GM19438 (cell line): ENCODE data around the gene MIEN1.
"Not testable (repeated sequence)": the region's sequence is repeated elsewhere in the genome, so short reads cannot be mapped to it uniquely, and the experiment has no call there.

ENCODE experiments used
- ATAC-seq: cut with Tn5 transposase; IDR thresholded peaks from one replicate; pipeline ENCODE4 v1.9.1; 2021; ENCODE audit warnings: low read depth; ENCODE audit not compliant: unreplicated experiment

The MIEN1 gene

DNA sequence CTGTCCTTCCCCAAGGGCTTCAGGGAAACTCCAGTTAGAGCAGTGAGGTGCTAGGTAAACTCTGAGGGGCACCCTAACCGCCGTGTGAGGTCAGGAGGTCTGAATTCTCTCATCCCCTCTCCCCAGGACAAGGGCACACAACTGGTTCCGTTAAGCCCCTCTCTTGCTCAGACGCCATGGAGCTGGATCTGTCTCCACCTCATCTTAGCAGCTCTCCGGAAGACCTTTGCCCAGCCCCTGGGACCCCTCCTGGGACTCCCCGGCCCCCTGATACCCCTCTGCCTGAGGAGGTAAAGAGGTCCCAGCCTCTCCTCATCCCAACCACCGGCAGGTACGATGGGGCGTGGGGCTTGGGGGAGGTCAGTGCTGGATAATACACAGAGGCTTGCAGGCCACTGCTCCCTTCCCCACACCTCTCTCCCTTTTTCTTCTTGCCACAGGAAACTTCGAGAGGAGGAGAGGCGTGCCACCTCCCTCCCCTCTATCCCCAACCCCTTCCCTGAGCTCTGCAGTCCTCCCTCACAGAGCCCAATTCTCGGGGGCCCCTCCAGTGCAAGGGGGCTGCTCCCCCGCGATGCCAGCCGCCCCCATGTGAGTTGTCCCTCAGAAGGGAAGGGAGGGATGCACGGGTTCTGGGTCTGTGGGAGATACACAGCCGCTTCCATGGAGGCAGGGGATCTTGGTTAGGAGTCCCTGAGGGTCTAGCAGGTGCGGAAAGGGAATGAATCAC lies 12.0 kb upstream of the MIEN1 start:
- no peak for ATAC-seq

DNA sequence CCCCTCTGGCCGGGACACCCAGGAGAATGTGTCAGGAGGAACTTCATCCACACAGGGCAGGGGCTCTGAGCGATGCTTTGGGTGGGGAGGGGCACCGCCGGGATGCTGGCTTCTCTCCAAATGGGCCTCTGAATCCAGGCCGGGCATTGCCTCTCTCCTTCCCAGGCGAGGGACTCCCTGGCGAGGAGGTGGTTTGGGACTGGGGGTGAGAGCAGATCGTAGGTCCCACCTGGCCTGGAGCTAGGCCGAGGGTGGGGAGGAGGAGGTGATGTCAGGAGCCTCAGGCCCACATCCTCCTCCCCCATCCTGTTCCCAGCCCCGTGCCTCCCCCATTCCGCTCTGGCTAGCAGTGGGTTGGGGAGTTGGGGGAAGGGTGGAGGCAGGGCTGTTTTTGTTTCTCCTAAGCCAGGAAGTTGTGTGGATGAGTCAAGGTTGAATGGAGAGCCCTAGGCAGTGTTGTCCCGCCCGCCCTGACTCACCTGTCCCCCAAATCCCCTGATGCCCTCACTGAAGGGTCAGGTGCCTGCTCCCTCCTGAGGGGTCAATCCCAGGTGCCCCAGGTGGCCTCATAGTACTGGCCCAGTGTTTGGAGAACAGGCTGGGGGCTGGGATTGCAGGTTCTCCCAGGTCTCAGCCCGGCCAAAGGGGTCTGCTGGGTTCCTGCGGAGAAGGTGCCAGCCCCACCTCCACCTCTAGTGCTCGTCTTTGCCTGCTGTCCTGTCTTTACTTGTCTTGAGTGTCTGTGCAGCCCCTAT lies 10.2 kb upstream of the MIEN1 start:
- ATAC-seq, result no peak

DNA sequence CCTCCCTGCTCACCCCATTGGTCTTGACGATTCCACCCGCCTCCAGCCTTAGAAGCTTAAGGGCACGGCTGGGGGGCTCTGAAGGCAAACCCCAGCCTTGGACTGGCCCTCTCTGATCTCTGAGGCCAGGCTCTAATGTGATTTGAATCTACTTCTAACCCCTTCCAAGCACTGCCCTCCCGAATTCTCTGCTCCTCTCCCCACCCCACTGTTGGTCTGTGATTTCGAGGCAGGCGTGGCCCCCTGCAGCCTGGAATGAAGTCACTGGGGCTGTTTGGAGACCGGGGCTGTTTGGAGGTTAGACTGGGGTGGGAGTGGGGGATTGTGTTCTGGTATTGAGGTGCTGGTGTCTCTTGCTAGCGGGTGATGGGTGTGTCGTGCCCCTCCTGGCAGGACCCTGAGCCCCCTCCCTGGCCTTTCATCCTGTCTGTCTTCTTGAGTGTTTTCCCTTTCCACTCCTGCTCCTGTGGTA lies 9.6 kb upstream of the MIEN1 start:
- ATAC-seq, result no peak

DNA sequence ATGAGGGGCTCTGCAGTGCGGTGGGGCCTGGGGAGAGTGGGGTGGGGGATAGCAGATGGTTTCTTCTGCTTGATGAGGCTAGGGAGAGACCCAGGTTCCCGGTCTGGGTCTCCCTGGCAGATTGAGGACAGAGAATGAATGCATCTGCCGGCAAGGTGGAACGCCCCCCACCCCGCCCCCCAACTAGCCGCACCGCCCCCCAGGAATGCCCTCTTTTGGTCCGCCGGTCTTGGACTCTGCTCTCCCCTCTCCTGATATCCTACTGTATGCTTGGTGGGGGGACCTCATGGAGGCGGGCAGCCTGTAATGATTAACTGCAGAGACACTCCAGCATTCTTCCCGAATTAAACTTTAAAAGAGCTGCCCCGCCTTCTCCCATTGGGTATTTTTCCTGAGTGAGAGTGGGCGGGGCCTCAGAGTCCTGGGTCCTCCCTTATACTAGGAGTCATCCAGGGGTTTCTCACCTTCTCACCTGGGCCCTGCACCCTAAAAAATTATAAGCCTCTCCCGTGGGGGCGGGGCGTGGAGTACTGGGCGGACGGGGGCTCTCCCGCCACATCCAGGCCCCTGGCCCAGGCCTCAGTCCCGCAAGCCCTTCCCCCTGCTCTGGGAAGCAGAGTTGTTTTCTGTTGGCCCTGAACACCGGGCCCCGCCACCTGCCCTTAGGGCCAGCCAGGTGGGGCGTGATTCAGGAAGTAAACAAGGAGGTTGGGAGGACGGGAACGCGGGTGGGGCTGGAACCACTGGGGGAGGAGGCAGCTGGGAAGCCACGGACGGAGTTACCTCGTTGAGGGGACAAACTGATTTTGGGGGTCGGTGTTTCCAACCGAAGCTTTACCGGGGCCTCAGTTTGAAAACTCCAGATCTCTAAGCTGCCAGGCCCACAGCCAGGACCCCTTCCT lies 8.9 kb upstream of the MIEN1 start:
- ATAC-seq, result no peak

DNA sequence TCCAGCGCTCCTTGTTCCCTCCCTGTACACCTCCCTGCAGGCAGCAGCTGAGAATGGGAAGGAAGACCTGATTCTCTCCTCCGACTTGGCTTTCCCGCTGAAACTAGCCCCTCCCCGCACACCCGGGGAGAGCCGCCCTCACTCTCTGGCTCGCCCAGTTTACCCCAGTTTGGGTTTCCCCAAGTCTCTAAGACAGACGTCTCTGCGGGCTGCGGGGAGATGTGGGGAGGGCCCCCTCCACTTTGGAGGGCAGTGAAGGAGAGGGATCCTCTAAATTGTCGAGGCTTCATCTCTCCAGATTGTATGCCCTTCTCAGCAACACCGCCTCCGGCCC lies 8.2 kb upstream of the MIEN1 start:
- ATAC-seq, result no peak

DNA sequence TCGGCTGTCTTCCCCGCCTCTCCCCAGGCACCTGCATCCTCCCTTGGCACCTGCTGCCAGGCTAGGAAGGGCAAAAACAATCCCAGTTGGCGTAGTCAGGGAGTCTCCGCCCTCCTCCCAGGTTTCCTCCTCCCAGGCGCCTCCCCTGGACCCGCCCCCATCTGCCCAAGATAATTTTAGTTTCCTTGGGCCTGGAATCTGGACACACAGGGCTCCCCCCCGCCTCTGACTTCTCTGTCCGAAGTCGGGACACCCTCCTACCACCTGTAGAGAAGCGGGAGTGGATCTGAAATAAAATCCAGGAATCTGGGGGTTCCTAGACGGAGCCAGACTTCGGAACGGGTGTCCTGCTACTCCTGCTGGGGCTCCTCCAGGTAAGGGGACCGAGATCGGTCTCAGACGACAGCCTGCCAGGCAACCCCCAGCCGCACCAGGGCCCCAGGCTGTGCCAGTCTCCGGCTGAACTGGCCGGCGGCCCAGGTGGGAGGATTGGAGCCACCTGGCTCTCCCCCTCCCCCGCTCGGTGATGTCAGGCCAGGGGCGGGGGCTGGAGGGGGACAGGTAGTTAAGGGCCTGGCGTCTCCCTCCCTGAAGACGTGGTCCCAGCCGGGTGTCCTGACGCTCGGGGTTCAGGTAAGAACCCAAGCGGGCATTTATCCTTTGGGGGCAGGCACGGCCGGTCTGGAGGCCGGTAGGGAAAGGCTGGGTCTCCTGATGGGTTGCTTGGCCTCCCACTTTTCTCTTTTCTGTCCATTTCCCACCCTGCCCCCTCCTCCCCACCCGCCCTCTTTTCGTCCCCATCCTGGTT lies 7.6 kb upstream of the MIEN1 start, which contains the start of gene GRB7:
Gene GRB7 (plus strand): TSS at position 179 of the 808 bp plus-strand sequence. CDS start 4,364 bp downstream, outside the sequence.
- no peak for ATAC-seq

DNA sequence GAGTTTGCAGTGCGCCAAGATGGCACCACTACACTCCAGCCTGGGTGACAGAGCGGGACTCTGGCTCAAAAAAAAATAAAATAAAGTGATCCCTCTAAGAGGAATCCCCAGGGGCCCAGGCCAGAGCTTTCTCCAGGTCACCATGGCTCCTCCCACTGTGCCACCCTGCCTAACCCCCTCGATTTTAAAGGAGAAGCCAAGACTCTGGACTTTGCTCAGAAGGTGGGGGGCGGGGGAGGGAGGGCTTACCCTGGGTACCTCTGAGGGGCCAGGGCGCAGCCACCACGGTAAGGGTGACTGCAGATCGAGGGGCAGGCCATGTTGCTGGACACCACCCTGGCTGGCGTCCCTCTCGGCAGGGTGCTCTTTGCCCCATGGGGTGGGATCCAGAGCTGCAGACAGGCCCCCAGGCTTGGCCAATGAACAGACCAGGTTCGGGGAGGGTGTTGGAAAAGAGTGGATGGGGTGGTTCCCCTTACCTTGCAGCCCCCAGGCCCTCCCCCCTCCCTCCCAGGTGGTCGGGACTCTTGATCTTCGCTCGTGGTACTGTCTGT lies 7.0 kb upstream of the MIEN1 start:
- ATAC-seq, result no peak

DNA sequence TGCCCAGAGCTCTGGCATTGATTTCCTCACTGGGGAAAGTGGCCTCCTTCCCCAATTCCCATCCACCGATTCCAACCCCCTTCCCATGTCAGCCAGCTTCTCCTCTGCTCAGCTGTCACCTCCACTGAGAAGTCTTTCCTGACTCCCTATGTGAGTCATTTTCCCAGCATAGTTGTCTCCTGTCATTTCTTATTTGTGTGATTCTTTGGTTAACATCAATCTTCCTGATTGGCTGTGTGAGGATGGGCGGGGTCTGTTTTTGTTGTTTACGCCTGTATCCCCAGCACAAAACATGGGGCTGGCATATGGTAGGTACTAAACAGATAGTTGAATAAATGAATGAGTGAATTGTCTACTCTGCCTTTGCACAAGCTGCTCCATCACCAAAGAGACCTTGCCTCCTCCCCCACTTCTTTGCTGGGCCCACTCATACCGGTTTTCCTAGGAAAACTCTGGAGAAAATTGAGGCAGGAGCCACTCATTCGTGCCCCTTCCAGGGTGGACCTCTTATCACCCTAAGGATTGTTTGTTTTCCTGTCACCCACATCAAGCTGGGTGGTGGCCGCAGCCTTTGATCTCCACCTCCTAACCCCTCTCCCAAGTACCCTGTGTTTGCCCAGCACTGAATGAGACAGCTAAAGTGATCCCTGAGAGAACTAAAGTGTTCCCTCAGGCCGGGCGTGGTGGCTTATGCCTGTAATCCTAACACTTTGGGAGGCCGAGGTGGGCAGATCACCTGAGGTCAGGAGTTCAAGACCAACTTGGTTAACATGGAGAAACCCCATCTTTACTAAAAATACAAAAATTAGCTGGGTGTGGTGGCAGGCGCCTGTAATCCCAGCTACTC lies 6.2 kb upstream of the MIEN1 start:
- no peak for ATAC-seq

DNA sequence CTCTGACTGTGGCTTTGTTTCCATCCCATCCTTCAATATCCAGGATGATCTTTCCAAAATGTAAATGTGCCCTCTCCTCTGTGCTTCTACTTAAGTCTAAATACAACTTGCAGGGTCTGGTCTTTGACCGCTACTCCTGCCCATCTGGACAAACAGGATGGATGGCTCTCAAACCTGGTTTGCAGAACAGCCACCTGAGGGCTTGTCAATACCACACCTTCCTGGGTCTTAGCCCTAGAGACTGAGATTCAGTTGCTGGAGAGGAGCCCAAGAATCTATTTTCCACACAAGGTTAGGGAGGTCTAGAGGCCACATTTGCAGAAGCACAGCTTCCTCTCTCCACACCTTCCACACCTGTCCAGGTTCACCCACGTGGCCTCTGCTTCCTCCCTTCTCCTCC lies 5.5 kb upstream of the MIEN1 start:
- no peak for ATAC-seq

DNA sequence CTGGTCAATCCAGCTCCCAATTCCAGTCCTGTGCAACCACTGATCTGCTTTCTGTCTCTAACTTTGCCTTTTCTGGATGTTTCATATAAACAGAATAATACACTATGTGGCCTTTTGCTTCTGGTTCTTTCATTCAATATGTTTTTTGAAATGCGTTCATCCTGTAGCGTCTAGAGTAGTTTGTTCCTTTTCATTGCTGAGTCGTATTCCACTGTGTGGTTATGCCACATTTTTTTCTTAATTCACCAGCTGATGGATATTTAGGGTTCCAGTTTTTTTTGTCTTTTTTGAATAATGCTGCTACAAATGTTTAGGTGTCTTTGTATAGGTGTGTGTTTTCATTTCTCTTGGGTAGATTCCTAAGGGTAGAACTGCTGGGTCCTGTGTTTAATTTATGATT lies 2.3 kb upstream of the MIEN1 start:
- ATAC-seq, result no peak

DNA sequence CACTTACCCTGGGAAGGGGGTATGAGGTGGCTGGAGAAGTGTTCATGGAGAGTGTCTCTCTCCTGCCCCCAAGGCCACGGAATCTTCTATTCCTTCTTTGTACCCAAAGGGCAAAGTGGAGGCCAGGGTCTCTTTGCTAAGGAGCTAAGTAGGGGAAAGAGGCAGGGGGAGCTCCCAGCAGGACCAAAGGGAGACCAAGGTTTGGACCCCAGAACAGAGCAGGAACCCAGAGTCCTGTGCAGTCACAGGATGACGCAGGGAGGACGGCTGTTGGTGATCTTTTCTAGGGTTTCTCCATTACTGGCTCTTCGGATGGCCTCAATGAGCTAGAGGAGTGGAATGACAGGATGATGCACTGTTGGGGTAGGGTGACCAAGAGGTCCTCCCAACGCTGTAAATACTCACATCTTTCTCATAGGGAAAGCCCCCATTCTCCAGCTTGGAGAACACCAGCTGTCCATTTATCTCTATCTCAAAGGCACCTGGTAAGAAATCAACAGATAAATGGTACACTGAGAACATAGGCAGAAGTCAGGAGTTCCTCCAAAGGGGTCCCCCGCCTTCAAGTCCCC lies 966 bp downstream of the MIEN1 start:
- no peak for ATAC-seq

DNA sequence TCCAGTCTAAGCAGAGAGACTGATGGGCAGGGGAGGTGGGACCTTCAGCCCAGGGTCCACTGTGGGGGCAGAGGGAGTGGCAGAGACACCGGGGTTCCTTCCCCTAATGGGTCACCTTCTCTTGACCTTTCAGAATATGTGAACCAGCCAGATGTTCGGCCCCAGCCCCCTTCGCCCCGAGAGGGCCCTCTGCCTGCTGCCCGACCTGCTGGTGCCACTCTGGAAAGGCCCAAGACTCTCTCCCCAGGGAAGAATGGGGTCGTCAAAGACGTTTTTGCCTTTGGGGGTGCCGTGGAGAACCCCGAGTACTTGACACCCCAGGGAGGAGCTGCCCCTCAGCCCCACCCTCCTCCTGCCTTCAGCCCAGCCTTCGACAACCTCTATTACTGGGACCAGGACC lies 2.8 kb downstream of the MIEN1 start:
- no peak for ATAC-seq

DNA sequence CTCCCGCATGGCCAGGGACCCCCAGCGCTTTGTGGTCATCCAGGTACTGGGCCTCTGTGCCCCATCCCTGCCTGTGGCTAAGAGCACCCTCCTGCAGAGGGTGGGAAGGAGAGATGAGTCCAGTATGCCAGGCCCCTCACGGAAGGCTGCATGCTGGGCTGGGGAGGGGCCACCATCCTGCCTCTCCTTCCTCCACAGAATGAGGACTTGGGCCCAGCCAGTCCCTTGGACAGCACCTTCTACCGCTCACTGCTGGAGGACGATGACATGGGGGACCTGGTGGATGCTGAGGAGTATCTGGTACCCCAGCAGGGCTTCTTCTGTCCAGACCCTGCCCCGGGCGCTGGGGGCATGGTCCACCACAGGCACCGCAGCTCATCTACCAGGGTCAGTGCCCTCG lies 3.7 kb downstream of the MIEN1 start:
- ATAC-seq, result no peak

DNA sequence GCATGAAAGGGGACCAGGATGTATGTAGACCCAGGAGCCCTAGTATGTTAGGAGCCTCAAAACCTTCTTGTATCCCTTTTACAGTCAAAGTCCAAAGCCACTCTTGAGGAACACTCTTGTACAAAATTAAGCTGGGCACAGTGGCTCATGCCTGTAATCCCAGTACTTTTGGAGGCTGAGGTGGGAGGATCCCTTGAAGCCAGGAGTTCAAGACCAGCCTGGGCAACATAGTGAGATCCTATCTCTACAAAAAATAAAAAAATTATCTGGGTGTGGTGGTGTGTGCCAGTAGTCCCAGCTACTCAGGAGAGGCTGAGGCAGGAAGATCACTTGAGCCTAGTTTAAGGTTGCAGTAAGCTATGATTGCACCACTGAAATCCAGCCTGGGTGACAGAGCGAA lies 4.4 kb downstream of the MIEN1 start:
- ATAC-seq, result not testable (repeated sequence)

DNA sequence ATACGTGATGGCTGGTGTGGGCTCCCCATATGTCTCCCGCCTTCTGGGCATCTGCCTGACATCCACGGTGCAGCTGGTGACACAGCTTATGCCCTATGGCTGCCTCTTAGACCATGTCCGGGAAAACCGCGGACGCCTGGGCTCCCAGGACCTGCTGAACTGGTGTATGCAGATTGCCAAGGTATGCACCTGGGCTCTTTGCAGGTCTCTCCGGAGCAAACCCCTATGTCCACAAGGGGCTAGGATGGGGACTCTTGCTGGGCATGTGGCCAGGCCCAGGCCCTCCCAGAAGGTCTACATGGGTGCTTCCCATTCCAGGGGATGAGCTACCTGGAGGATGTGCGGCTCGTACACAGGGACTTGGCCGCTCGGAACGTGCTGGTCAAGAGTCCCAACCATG lies 5.6 kb downstream of the MIEN1 start:
- no peak for ATAC-seq

DNA sequence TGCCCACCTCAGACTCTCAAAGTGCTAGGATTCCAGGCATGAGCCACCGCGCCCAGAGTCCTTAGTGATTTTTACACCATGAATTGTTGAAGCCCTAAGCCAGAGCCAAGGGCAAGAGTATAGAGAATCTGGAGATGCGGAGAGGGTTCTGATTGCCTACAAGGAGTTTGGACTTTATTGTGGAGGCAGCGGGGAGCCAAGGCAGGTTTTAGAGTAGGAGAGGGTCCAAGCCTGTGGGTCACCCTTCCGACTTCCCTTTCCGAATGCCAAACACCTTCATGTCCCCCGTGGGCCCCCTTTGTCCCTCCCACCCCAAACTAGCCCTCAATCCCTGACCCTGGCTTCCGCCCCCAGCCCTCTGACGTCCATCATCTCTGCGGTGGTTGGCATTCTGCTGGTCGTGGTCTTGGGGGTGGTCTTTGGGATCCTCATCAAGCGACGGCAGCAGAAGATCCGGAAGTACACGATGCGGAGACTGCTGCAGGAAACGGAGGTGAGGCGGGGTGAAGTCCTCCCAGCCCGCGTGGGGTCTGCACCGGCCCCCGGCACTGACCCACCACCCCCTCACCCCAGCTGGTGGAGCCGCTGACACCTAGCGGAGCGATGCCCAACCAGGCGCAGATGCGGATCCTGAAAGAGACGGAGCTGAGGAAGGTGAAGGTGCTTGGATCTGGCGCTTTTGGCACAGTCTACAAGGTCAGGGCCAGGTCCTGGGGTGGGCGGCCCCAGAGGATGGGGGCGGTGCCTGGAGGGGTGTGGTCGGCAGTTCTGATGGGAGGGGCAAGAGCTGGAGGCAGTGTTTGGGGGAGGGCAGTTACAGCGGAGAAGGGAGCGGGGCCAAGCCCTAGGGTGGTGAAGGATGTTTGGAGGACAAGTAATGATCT lies 7.1 kb downstream of the MIEN1 start:
- no peak for ATAC-seq

DNA sequence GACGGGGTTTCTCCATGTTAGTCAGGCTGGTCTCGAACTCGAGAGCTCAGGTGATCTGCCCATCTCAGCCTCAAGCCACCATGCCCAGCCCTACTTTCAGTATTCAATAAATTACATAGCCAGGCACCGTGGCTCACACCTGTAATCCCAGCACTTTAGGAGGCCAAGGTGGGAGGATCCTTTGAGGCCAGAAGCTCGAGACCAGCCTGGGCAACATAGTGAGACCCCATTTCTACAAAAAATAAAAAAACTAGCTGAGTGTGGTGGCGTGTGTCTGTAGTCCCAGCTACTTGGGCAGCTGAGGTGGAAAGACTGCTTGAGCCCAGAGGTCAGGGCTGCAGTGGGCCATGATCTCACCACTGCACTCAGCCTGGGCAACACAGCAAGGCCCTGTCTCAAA lies 8.2 kb downstream of the MIEN1 start:
- ATAC-seq, result no peak
